Measurements from ENCODE around the gene EGLN1. TPM values are rescaled to one million over a fixed set of nuclear protein-coding genes. Genes with fewer than 3 reads are reported as not detected.
"Not testable (repeated sequence)": the region's sequence is repeated elsewhere in the genome, so short reads cannot be mapped to it uniquely, and the experiment has no call there.

The EGLN1 gene
- total RNA-seq, 1 donor from 2014 or later: 45.3 TPM

- DNase-seq: peak; percentile 84
These were observed 64.2 kb downstream of the EGLN1 start for GRCh38 chr1:231357831-231358354.

GRCh38 chr1:231357187-231357772 lies 64.8 kb downstream of the EGLN1 start:
- no peak for DNase-seq

GRCh38 chr1:231355171-231355570 lies 66.9 kb downstream of the EGLN1 start:
- DNase-seq: no peak

- DNase-seq: no peak
These were observed 67.6 kb downstream of the EGLN1 start for GRCh38 chr1:231354330-231355020.

- no peak for DNase-seq
These were observed 69.0 kb downstream of the EGLN1 start for GRCh38 chr1:231353086-231353485.

GRCh38 chr1:231351816-231352215 lies 70.3 kb downstream of the EGLN1 start:
- DNase-seq: no peak

- DNase-seq: not testable (repeated sequence)
These were observed 73.2 kb downstream of the EGLN1 start for GRCh38 chr1:231348856-231349255.

GRCh38 chr1:231348442-231348841 lies 73.6 kb downstream of the EGLN1 start:
- no peak for DNase-seq

GRCh38 chr1:231347961-231348360 lies 74.1 kb downstream of the EGLN1 start:
- DNase-seq: no peak

- DNase-seq: no peak
These were observed 81.6 kb downstream of the EGLN1 start for GRCh38 chr1:231340328-231341013.

- no peak for DNase-seq
These were observed 83.6 kb downstream of the EGLN1 start, which contains the start of gene SPRTN for GRCh38 chr1:231338270-231339128. TSS of gene SPRTN (plus strand) at chr1:231338293. CDS start at chr1:231338384, 91 bp downstream.

GRCh38 chr1:231337472-231338269 lies 84.4 kb downstream of the EGLN1 start, which contains the start of gene EXOC8:
TSS of gene EXOC8 (minus strand) at chr1:231337852. CDS start at chr1:231337745, 107 bp downstream.
- peak; percentile 98 for DNase-seq

- no peak for DNase-seq
These were observed 85.0 kb downstream of the EGLN1 start for GRCh38 chr1:231337043-231337471.

GRCh38 chr1:231335663-231336602 lies 86.2 kb downstream of the EGLN1 start:
- DNase-seq: no peak

GRCh38 chr1:231334952-231335351 lies 87.1 kb downstream of the EGLN1 start:
- no peak for DNase-seq

- no peak for DNase-seq
These were observed 87.9 kb downstream of the EGLN1 start for GRCh38 chr1:231334079-231334666.

GRCh38 chr1:231332761-231333160 lies 89.3 kb downstream of the EGLN1 start:
- DNase-seq: no peak

GRCh38 chr1:231329483-231329882 lies 92.6 kb downstream of the EGLN1 start:
- no peak for DNase-seq

GRCh38 chr1:231327617-231328016 lies 94.5 kb downstream of the EGLN1 start:
- no peak for DNase-seq

- no peak for DNase-seq
These were observed 95.8 kb downstream of the EGLN1 start for GRCh38 chr1:231326248-231326647.

Measured in skin of body (tissue), 2 donors.